PC-3 (cell line): ENCODE data around the gene KLHL21. TPM values are rescaled to one million over a fixed set of nuclear protein-coding genes. Genes with fewer than 3 reads are reported as not detected.

Experiments used
- ATAC-seq: fragments of 200-7000 bp; cut with Tn5 transposase; 2 replicates; pipeline ENCODE4 v1.9.1; 2020; ENCODE audit warnings: mild to moderate bottlenecking, moderate library complexity
- BruUV-seq: library from RNA; stranded (reverse); fragments of 400-500 nt; replicated peaks from 2 replicates; lab custom pipeline; 2021; lab: Mats Ljungman, UMichigan
- CTCF ChIA-PET: fragments of 300-600 bp; sonication (Branson Sonifier 250); formaldehyde crosslinking; loops from one replicate; lab custom pipeline; 2022; ENCODE audit warnings: antibody characterized with exemption; lab: Charles Lee
- POLR2A ChIA-PET: fragments of 300-600 bp; sonication (Branson Sonifier 250); formaldehyde crosslinking; loops from one replicate; lab custom pipeline; 2022; ENCODE audit warnings: antibody characterized with exemption; ENCODE audit not compliant: unreplicated experiment; lab: Charles Lee
- DNase-seq: peaks from one replicate; pipeline ENCODE4 v3.0.0-alpha.2; 2015
- H2AFZ ChIP-seq: fragments of 300-600 bp; sonication (generic); 2 replicates; pipeline ENCODE4 v1.6.0; 2016; ENCODE audit warnings: antibody characterized with exemption, low read length
- H3F3A ChIP-seq: fragments of 300-600 bp; sonication (generic); one replicate; pipeline ENCODE4 v1.6.0; 2017; ENCODE audit warnings: antibody characterized with exemption, low read length, control low read depth, mild to moderate bottlenecking; ENCODE audit not compliant: unreplicated experiment
- H3K27ac ChIP-seq: fragments of 300-600 bp; sonication (generic); 2 replicates; pipeline ENCODE4 v1.5.1; 2016; ENCODE audit warnings: mild to moderate bottlenecking, low read length
- H3K27me3 ChIP-seq: fragments of 300-600 bp; sonication (generic); 2 replicates; pipeline ENCODE4 v1.6.1; 2016; ENCODE audit warnings: low read length, mixed read lengths
- H3K36me3 ChIP-seq: fragments of 300-600 bp; sonication (generic); 2 replicates; pipeline ENCODE4 v1.6.1; 2016; ENCODE audit warnings: low read depth, mixed run types, low read length, mixed read lengths
- H3K4me1 ChIP-seq: fragments of 300-600 bp; sonication (generic); 2 replicates; pipeline ENCODE4 v1.5.1; 2016; ENCODE audit warnings: low read length; ENCODE audit not compliant: insufficient read depth
- H3K4me2 ChIP-seq: fragments of 300-600 bp; sonication (generic); 2 replicates; pipeline ENCODE4 v1.6.0; 2016; ENCODE audit warnings: low read length
- H3K4me3 ChIP-seq: fragments of 300-600 bp; sonication (generic); 2 replicates; pipeline ENCODE4 v1.5.1; 2016; ENCODE audit warnings: mild to moderate bottlenecking, low read length, mixed read lengths
- H3K79me2 ChIP-seq: fragments of 300-600 bp; sonication (generic); 2 replicates; pipeline ENCODE4 v1.6.1; 2017; ENCODE audit warnings: low read length, mixed read lengths
- H3K9ac ChIP-seq: fragments of 300-600 bp; sonication (generic); 2 replicates; pipeline ENCODE4 v1.6.0; 2016; ENCODE audit warnings: mild to moderate bottlenecking, low read length
- H3K9me2 ChIP-seq: fragments of 300-600 bp; sonication (generic); replicated peaks from 2 replicates; pipeline ENCODE4 v1.6.1; 2016; ENCODE audit warnings: mixed run types, low read length, mixed read lengths
- H3K9me3 ChIP-seq: fragments of 300-600 bp; sonication (generic); 2 replicates; pipeline ENCODE4 v1.6.1; 2016; ENCODE audit warnings: low read length, mixed read lengths
- H4K20me1 ChIP-seq: fragments of 300-600 bp; sonication (generic); 2 replicates; pipeline ENCODE4 v1.6.1; 2016; ENCODE audit warnings: low read length, mixed read lengths
- CTCF ChIP-seq: fragments of 300-600 bp; sonication (generic); conservative IDR thresholded peaks from 2 replicates; pipeline ENCODE4 v1.5.1; 2017; ENCODE audit warnings: antibody characterized with exemption, low read depth, mild to moderate bottlenecking, low read length
- EZH2 ChIP-seq: fragments of 300-600 bp; sonication (generic); IDR thresholded peaks from one replicate; pipeline ENCODE4 v1.6.1; 2017; ENCODE audit warnings: antibody characterized with exemption, mild to moderate bottlenecking, low read length; ENCODE audit not compliant: unreplicated experiment
- EZH2phosphoT487 ChIP-seq: fragments of 300-600 bp; sonication (generic); IDR thresholded peaks from 2 replicates; pipeline ENCODE4 v1.6.1; 2018; ENCODE audit warnings: mild to moderate bottlenecking, antibody characterized with exemption, low read length, borderline replicate concordance
- intact Hi-C: fragments of 100-400 bp; cut with micrococcal nuclease; formaldehyde crosslinking; loops from 2 replicates; pipeline ENCODE4 v1.9.0; 2023
- total RNA-seq: library from RNA; depleted of rRNA; stranded (reverse); fragments of >200 nt; gene quantifications from 2 replicates; pipeline ENCODE4 v1.2.3, GENCODE V29; 2014

The KLHL21 gene
- total RNA-seq, 1 experiment from 2014 or later: 82.5 TPM

- TF ChIP-seq EZH2phosphoT487 (no peak), CTCF (no peak), EZH2 (no peak)
- ATAC-seq: no peak
- intact Hi-C loops: no loop called here
- Histone ChIP-seq H3K4me1 (peaks cover 12% of the 10 kb centered on the region), H2AFZ (peak overlapping the region; percentile 76), H3K27me3 (no peaks in the 10 kb centered on the region), H4K20me1 (no peaks in the 10 kb centered on the region), H3K27ac (no peak overlapping the region), H3F3A (peaks cover 4% of the 10 kb centered on the region), H3K9me2 (no peaks in the 10 kb centered on the region), H3K4me3 (peak overlapping the region; percentile 82), H3K36me3 (peaks cover 18% of the 10 kb centered on the region; the same call in 1 of the 2 replicates), H3K9me3 (no peaks in the 10 kb centered on the region), H3K79me2 (peaks cover 58% of the 10 kb centered on the region), H3K4me2 (peak overlapping the region; percentile 98), H3K9ac (peak overlapping the region; percentile 70)
- ChIA-PET CTCF (no interaction called here), POLR2A (interaction anchor here (0.6 kb wide), 2 partner anchors 15 to 89 kb away, joined by 3 to 6 read pairs; no protein-coding TSS in a partner anchor)
- no TSS peak for BruUV-seq
- DNase-seq: no peak
Measured at GRCh38 chr1:6614929-6615785, 12.5 kb upstream of the KLHL21 start.

GRCh38 chr1:6614019-6614928 is 11.6 kb upstream of the KLHL21 start:
- H3K9ac ChIP-seq: peak overlapping the region; percentile 76
- H3K27ac ChIP-seq: no peak overlapping the region
- H4K20me1 ChIP-seq: no peaks in the 10 kb centered on the region
- no TSS peak for BruUV-seq
- no peaks in the 10 kb centered on the region for H3K9me3 ChIP-seq
- ChIA-PET CTCF (no interaction called here), POLR2A (no interaction called here)
- H3K9me2 ChIP-seq: no peaks in the 10 kb centered on the region
- peak overlapping the region; percentile 86 for H2AFZ ChIP-seq
- H3K4me3 ChIP-seq: peak overlapping the region; percentile 82
- H3K36me3 ChIP-seq: peaks cover 10% of the 10 kb centered on the region; the same call in 1 of the 2 replicates
- peaks cover 6% of the 10 kb centered on the region for H3F3A ChIP-seq
- no peak for ATAC-seq
- no peak for TF ChIP-seq EZH2
- TF ChIP-seq CTCF: no peak
- TF ChIP-seq EZH2phosphoT487: no peak
- intact Hi-C loops: no loop called here
- peak; percentile 32 for DNase-seq
- peak overlapping the region; percentile 85 for H3K4me2 ChIP-seq
- peaks cover 52% of the 10 kb centered on the region for H3K79me2 ChIP-seq
- H3K27me3 ChIP-seq: no peaks in the 10 kb centered on the region
- peaks cover 15% of the 10 kb centered on the region for H3K4me1 ChIP-seq
